Limb (tissue), 2 donors: Measurements from ENCODE around the gene HOATZ.

ENCODE experiments used
- DNase-seq, 2 donors: peaks; one replicate each; pipeline ENCODE4 v3.0.0-alpha.2; 2016; ENCODE audit errors: extremely low spot score in 2 of 2

Gene HOATZ

DNA sequence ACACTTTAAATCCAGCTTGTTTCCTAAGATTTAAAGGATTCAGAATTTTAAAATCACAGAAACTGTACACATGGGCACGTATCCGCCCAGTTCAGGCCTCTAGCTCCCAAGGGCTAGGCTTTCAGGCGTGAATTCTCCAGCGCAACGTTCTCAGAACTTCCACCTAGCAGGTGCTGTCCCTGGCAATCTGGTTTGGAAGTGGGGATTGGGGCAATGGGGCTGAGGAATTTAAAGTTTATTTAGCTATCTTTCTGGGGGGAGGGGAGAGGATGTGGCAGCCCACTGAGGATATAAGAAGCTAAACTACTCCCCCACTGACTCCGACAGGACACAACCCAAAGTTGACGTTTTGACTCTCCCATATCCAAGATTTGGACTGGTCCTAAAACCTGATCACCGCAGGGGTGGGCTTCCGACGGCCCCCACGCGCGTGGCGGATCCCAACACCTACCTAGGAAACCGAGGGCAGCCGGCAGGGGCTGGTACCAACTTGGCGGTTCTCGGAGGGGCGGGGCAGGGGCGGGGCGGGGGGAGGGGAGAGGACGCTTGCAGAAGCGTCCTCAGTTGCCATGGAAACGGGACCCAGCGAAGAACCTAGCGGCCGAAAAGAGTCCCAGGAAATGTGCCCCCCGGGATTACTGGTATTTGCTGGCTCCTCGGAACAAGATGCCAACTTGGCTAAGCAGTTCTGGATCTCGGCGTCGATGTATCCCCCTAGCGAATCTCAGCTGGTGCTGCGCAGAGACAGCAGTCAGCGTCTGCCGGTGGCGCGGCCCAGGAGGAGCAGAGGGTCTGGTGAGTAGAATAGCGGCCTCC lies at the start of gene HOATZ:
Gene HOATZ, plus strand, starts transcription at position 563 of the 816 bp plus-strand sequence. Its CDS starts 7 bp downstream, at position 570.
- DNase-seq: peak; percentile 4 to 57

DNA sequence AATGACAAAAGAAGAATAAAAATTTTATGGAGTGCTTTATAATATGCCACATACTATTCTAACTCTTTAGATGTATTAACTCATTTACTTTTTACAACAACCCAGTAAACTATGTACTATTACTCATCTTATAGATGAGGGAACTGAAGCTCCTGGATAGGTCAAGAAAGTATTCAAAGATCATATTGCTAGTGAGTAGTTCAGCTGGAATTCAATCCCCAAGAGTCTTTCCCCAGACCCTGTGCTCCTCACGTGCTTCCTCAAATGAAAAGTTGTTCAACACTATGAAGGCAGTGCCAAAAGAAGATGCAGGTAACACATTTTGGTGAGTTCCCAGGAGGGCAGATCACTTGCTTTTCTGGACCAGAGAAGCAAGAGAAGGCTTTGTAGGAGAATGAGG lies 49.2 kb upstream of the HOATZ start:
- DNase-seq: no peak

DNA sequence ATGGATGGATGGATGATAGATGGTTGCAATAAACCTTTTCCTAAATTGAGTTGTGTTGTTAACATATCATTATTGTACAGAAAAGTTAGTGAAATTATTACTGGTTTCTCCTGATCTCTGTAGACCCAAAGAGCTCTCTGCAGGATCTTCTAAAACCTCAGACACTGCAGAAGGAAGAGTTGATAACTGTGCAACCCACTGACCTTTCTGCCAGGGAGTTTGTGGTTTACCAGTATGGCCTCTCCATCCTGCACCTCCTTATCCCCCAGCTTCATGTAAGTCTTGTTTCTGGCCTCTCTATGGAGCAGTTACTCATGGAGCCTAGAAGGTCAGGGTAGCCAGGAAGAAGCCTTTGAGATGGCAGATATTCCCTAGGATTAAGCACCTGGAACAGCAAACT lies 48.0 kb upstream of the HOATZ start:
- no peak for DNase-seq

DNA sequence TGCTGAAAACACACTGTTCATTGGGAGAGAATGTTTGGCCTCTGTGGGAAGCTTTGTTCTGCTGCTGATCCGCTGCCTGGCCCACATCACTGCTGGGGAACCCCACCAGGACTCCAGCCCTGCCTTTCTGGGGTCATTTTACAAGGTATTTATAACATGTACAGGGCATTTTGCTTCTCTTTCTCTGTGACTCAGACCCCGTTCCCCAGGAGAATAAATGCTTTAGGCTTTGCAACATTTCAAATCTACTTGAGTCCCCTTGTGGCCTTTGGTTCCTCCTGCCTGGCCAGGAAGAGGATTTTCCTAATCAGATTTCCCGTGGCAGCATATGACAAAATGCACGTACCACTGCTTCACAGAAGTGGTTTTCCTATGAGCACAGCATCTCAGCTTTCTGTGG lies 45.4 kb upstream of the HOATZ start:
- no peak for DNase-seq

GRCh38 chr11:111472228-111472627 lies 42.4 kb upstream of the HOATZ start:
- no peak for DNase-seq

GRCh38 chr11:111474432-111474831 lies 40.1 kb upstream of the HOATZ start:
- DNase-seq: no peak

DNA sequence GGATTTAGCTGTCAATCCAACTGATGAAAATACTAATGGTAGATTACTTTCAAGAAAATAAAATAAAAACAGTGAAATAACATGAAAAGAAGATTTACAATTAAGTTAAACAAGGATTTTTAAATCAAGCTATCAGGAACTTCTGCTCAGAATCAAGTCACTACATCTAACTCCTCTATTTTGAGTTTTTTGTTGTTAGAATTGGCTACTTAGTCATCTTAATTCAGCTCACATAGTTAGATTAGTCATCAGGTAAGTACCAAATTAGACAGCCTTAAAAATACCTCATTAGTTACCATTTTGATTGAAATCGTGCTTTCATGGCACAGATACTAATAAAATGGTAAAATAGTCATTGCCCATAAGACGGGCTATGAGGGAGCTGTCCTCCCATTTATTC lies 38.2 kb upstream of the HOATZ start:
- no peak for DNase-seq

DNA sequence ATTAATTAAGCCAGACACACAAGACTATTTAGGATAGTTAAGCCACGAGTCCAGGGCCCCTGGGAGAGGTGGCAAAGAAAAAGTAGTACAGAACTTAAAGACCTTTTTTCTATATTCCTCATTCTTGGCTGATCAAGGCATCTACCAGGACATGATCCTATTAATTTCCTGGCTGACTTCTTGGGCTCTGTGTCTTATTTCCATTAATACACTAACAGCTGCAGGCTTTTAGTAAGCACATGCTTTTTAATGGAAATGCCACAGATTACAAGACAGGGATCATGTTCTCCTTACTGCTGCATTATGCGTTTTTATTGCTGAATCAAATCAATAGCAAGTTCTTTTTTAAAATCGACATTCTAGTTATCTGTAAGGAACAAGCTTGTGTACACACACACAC lies 37.6 kb upstream of the HOATZ start:
- DNase-seq: peak in 1 of 2 donors; percentile 54

GRCh38 chr11:111477898-111478297 lies 36.7 kb upstream of the HOATZ start:
- DNase-seq: no peak

DNA sequence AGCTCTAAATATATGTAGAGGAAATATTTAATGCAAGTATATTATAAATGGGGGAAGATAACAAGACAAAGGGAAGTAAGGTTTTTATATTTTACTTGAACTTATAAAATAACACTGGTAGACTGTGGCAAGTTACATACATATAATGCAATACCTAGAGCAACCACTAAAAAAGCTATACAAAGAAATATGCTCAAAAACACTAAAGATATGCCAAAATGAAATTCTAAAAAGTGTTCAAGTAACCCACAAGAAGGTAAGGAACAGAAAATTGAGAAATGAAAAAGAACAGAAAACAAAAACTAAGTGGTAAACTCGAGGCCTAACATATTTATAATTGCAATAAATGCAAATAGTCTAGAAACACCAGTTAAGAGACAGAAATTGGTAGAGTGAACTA lies 34.9 kb upstream of the HOATZ start:
- DNase-seq: no peak

GRCh38 chr11:111483431-111483830 lies 31.1 kb upstream of the HOATZ start:
- no peak for DNase-seq

DNA sequence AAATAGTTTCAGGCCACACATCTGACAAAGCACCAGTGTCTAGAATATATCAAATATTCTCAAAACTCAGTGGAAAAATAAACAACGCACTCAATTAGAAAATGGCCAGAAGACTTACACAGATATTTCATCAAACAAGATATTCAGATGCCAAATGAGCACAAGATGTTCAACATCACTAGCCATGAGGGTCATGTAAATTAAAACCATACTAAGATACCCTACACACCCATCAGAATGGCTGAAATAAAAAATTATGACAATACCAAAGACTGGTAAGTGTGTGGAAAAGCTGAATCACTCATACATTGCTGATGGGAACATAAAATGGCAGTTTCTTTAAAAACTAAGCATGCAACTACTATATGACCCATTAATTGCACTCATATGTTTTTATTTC lies 24.1 kb upstream of the HOATZ start:
- no peak for DNase-seq

GRCh38 chr11:111494040-111494439 lies 20.5 kb upstream of the HOATZ start:
- no peak for DNase-seq

DNA sequence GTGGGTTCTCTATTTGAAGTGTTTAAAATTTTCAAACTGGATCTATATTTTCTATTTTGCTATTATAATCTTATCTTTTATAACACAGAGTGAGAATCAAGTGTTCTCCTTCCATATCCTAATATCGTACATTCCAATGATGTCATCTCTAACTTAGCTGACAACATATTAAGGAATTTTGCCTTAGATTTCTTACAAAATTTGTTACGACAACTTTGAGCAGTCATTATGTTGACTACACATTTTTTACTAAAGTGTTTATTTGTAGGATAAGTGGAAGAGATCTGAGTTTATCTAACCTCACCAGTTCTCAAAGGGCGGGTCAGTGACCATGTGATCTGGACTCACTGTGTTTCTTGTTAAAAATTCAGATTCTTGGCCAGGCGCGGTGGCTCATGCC lies 15.1 kb upstream of the HOATZ start:
- no peak for DNase-seq

GRCh38 chr11:111500481-111500880 lies 14.1 kb upstream of the HOATZ start:
- no peak for DNase-seq

DNA sequence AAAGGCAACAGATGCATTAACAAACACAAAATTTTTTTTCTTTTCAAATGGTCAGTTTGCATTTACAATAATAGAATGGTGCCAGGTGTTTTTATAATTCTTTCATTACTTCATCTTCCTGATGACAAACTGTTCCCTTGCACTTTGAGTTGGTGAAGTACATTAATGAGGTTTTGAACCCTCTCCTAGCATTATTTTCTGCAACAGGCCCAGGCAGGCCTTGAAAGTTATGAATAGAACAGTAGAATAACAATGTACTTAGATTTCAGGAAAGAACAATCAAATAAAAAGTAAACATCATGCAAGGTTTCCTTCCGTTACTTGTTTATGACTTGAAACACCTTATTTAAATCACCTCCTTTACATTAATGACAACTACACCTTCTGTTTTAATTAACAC lies 12.0 kb upstream of the HOATZ start:
- DNase-seq: no peak

GRCh38 chr11:111510311-111510710 lies 4.3 kb upstream of the HOATZ start:
- no peak for DNase-seq

DNA sequence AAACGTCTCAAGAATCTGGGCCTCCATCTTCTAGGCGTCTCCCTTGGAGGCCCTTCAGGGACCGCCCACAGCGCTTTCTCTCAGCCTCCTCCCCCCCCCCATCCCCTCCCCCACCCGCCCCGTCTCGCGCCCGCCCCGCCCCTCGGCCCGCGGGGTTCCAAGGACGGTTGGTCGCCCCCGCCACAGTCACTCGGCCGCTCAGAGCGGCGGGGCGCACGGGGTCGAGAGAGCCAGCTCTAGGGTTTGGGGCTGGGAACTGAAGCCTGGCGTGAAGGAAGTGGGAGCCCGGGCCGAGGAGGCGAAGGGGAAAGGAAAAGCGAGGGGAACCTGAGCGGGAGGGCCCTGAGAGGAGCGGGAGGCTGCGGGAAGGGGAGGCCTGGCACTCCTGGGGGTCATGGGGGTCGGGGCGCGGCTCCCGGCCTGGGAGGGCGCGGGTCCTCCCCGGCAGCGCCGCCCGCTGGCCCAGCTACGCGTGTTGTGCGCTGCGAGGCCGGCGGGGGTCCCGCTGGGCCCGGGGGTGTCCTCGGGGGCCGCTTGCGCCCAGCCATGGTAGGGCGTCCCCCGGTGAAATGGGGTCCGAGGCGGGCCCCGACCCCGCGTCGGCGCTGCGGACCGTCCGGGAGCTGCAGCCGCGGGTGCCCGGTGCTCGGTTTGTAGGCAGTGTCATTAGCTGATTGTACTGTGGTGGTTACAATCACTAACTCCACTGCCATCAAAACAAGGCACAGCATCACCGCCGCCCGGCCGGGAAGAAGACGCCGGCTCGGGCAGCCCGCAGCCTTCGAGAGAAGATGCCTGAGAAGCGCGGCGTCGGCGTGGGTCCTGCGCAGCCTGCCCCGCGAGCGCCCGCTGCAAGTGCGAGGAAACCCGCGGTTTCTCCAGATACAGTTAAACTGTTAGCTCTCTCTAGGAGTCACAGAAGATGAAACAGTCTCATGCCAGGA lies 2.0 kb upstream of the HOATZ start, which contains the start of gene BTG4:
Gene BTG4, minus strand, starts transcription at position 91 of the 944 bp plus-strand sequence. CDS start 13,610 bp downstream, outside the sequence.
- peak in 1 of 2 donors; percentile 65 for DNase-seq

GRCh38 chr11:111513240-111513605 lies 1.4 kb upstream of the HOATZ start:
- DNase-seq: no peak

GRCh38 chr11:111515591-111515990 lies 1.0 kb downstream of the HOATZ start:
- DNase-seq: no peak

GRCh38 chr11:111518668-111519067 lies 4.1 kb downstream of the HOATZ start:
- no peak for DNase-seq

GRCh38 chr11:111520560-111520959 lies 6.0 kb downstream of the HOATZ start:
- no peak for DNase-seq
